Stomach smooth muscle (tissue), 2 donors: ENCODE data around the gene SELENOP.

Source experiments
- H3K27ac ChIP-seq: one replicate; pipeline ENCODE4 v1.7.0; 2013; ENCODE audit warnings: mild to moderate bottlenecking, low read length, inconsistent platforms
- H3K27me3 ChIP-seq, 2 donors: one replicate each; pipeline ENCODE4 v1.7.0; 2013; ENCODE audit warnings: low read length in 2 of 2; ENCODE audit not compliant: insufficient read depth in 2 of 2, control insufficient read depth in 1 of 2
- H3K36me3 ChIP-seq, 2 donors: one replicate each; pipeline ENCODE4 v1.7.0; 2013; ENCODE audit warnings: low read length in 2 of 2; ENCODE audit not compliant: control insufficient read depth in 2 of 2, insufficient read depth in 2 of 2
- H3K4me1 ChIP-seq: one replicate; pipeline ENCODE4 v1.7.0; 2013; ENCODE audit warnings: low read length; ENCODE audit not compliant: control insufficient read depth, insufficient read depth
- H3K4me3 ChIP-seq, 2 donors: one replicate each; pipeline ENCODE4 v1.7.0; 2013; ENCODE audit warnings: low read length in 2 of 2
- H3K9ac ChIP-seq, 2 donors: one replicate each; pipeline ENCODE4 v1.7.0; 2013; ENCODE audit warnings: low read length in 2 of 2, mild to moderate bottlenecking in 1 of 2
- H3K9me3 ChIP-seq, 2 donors: one replicate each; pipeline ENCODE4 v1.7.0; 2013; ENCODE audit warnings: low read length in 2 of 2; ENCODE audit not compliant: control insufficient read depth in 2 of 2
- donor health status: healthy.
- donor health status: Pancreatic carcinoma.

SELENOP gene

GRCh38 chr5:42807722-42808447 is 3.8 kb downstream of the SELENOP start:
- Histone ChIP-seq H3K27ac (no peak overlapping the region), H3K9me3 (no peaks in the 10 kb centered on the region), H3K4me1 (no peaks in the 10 kb centered on the region), H3K9ac (no peak overlapping the region), H3K36me3 (peaks cover 0 to 4% of the 10 kb centered on the region in 2 donors), H3K27me3 (no peaks in the 10 kb centered on the region), H3K4me3 (peak overlapping the region in 1 of 2 donors; percentile 4)

GRCh38 chr5:42806701-42807262 is 4.9 kb downstream of the SELENOP start:
- no peak overlapping the region for H3K27ac ChIP-seq
- no peaks in the 10 kb centered on the region for H3K4me1 ChIP-seq
- H3K9ac ChIP-seq, result no peak overlapping the region
- H3K9me3 ChIP-seq, result no peaks in the 10 kb centered on the region
- H3K4me3 ChIP-seq, result no peak overlapping the region
- H3K36me3 ChIP-seq, result peaks cover 0 to 4% of the 10 kb centered on the region in 2 donors
- no peaks in the 10 kb centered on the region for H3K27me3 ChIP-seq

GRCh38 chr5:42806004-42806700 is 5.5 kb downstream of the SELENOP start:
- Histone ChIP-seq H3K4me1 (no peaks in the 10 kb centered on the region), H3K27me3 (no peaks in the 10 kb centered on the region), H3K36me3 (peaks cover 0 to 10% of the 10 kb centered on the region in 2 donors), H3K27ac (no peak overlapping the region), H3K9me3 (no peaks in the 10 kb centered on the region), H3K9ac (no peak overlapping the region), H3K4me3 (no peak overlapping the region)

- no peak overlapping the region for H3K27ac ChIP-seq
- H3K36me3 ChIP-seq, result peaks cover 0 to 18% of the 10 kb centered on the region in 2 donors
- H3K4me1 ChIP-seq, result no peaks in the 10 kb centered on the region
- H3K9ac ChIP-seq, result no peak overlapping the region
- H3K4me3 ChIP-seq, result no peak overlapping the region
- no peaks in the 10 kb centered on the region for H3K27me3 ChIP-seq
- no peaks in the 10 kb centered on the region for H3K9me3 ChIP-seq
Observed at GRCh38 chr5:42804717-42805339, 6.9 kb downstream of the SELENOP start.

- no peak overlapping the region for H3K27ac ChIP-seq
- H3K9me3 ChIP-seq, result no peaks in the 10 kb centered on the region
- H3K27me3 ChIP-seq, result no peaks in the 10 kb centered on the region
- no peak overlapping the region for H3K9ac ChIP-seq
- no peaks in the 10 kb centered on the region for H3K4me1 ChIP-seq
- no peak overlapping the region for H3K4me3 ChIP-seq
- H3K36me3 ChIP-seq, result peaks cover 0 to 18% of the 10 kb centered on the region in 2 donors
Observed at GRCh38 chr5:42801516-42802166, 10.1 kb downstream of the SELENOP start.

GRCh38 chr5:42800748-42801330 is 10.9 kb downstream of the SELENOP start:
- Histone ChIP-seq H3K9ac (no peak overlapping the region), H3K4me3 (no peak overlapping the region), H3K27me3 (no peaks in the 10 kb centered on the region), H3K36me3 (peaks cover 0 to 15% of the 10 kb centered on the region in 2 donors), H3K27ac (no peak overlapping the region), H3K9me3 (no peaks in the 10 kb centered on the region), H3K4me1 (no peaks in the 10 kb centered on the region)

- Histone ChIP-seq H3K9me3 (no peaks in the 10 kb centered on the region), H3K27ac (no peak overlapping the region), H3K4me3 (no peak overlapping the region), H3K4me1 (no peaks in the 10 kb centered on the region), H3K9ac (no peak overlapping the region), H3K36me3 (peaks cover 0 to 14% of the 10 kb centered on the region in 2 donors), H3K27me3 (no peaks in the 10 kb centered on the region)
Observed at GRCh38 chr5:42799668-42800114, 12.0 kb downstream of the SELENOP start.

- Histone ChIP-seq H3K27ac (no peak overlapping the region), H3K27me3 (no peaks in the 10 kb centered on the region), H3K9me3 (no peaks in the 10 kb centered on the region), H3K9ac (no peak overlapping the region), H3K4me3 (no peak overlapping the region), H3K36me3 (peaks cover 0 to 14% of the 10 kb centered on the region in 2 donors), H3K4me1 (no peaks in the 10 kb centered on the region)
Observed at GRCh38 chr5:42799241-42799608, 12.5 kb downstream of the SELENOP start.

- Histone ChIP-seq H3K27me3 (no peaks in the 10 kb centered on the region), H3K4me1 (no peaks in the 10 kb centered on the region), H3K36me3 (peaks cover 0 to 14% of the 10 kb centered on the region in 2 donors), H3K27ac (no peak overlapping the region), H3K9ac (no peak overlapping the region), H3K4me3 (no peak overlapping the region), H3K9me3 (no peaks in the 10 kb centered on the region)
Observed at GRCh38 chr5:42798284-42799240, 13.1 kb downstream of the SELENOP start.
